Measurements from ENCODE around the gene FOXN3. TPM values are rescaled to one million over a fixed set of nuclear protein-coding genes. Genes with fewer than 3 reads are reported as not detected.

The FOXN3 gene
- total and polyA plus RNA-seq, 2 donors (not counting 3 experiments of a cell fraction or from before 2014, with no cell fraction given) = 16.9 to 41.8 TPM

DNA sequence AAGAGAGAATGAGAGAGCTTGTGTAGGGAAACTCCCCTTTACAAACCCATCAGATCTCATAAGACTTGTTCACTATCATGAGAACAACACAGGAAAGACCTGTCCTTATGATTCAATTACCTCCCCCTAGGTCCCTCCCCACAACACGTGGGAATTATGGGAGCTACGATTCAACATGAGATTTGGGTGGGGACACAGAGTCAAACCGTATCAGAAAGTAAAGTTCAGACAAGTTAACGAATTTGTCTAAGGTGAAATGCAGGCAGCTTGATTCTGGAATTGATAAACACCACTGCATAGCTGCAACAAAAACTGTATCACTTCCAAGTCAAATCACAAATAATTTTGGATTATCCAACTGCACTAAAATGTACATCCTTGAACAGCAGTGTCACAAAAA lies 47.4 kb downstream of the FOXN3 start:
- H3K27me3 ChIP-seq (ENCODE audit: control insufficient read depth in 2 of 2, insufficient read depth in 2 of 2, low read length in 2 of 2) = no peaks in the 10 kb centered on the region
- FAIRE-seq (no peak), DNase-seq (ENCODE audit: low read depth, low spot score) (no peak)
- no peaks in the 10 kb centered on the region for H4K20me1 ChIP-seq (replicated peaks; ENCODE audit: control insufficient read depth, extremely low read depth, insufficient read depth, low read length)
- ChIA-PET POLR2A (no interaction called here), CTCF (interaction anchor here (0.6 to 1.6 kb wide), 2 partner anchors 8 to 144 kb away, joined by 3 to 4 read pairs; no protein-coding TSS in a partner anchor)
- H3K4me1 ChIP-seq (ENCODE audit: control insufficient read depth, extremely low read depth, insufficient read depth, low read length) = no peaks in the 10 kb centered on the region
- no peak overlapping the region for H3K4me3 ChIP-seq (replicated peaks in 1 of 3; ENCODE audit: insufficient read depth in 1 of 3, low read depth in 1 of 3, low read length in 3 of 3)
- H3K4me2 ChIP-seq (ENCODE audit: insufficient read depth, low read length) = no peak overlapping the region
- TF ChIP-seq, protein P1, sequence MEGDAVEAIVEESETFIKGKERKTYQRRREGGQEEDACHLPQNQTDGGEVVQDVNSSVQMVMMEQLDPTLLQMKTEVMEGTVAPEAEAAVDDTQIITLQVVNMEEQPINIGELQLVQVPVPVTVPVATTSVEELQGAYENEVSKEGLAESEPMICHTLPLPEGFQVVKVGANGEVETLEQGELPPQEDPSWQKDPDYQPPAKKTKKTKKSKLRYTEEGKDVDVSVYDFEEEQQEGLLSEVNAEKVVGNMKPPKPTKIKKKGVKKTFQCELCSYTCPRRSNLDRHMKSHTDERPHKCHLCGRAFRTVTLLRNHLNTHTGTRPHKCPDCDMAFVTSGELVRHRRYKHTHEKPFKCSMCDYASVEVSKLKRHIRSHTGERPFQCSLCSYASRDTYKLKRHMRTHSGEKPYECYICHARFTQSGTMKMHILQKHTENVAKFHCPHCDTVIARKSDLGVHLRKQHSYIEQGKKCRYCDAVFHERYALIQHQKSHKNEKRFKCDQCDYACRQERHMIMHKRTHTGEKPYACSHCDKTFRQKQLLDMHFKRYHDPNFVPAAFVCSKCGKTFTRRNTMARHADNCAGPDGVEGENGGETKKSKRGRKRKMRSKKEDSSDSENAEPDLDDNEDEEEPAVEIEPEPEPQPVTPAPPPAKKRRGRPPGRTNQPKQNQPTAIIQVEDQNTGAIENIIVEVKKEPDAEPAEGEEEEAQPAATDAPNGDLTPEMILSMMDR (IDR thresholded peaks at IDR 0.05; ENCODE audit: extremely low read depth in 1 of 2, insufficient read depth in 1 of 2, low read depth in 1 of 2, low read length in 2 of 2) = no peak
- no peak for TF ChIP-seq MYC (IDR thresholded peaks at IDR 0.05; ENCODE audit: low read depth, low read length)
- H3K27ac ChIP-seq (ENCODE audit: insufficient read depth, low read depth, low read length) = no peak overlapping the region
- no peak overlapping the region for H3K9ac ChIP-seq (replicated peaks; ENCODE audit: extremely low read depth, insufficient read depth, low read length)
- no TSS peak for BruUV-seq (replicated peaks)
- no peaks in the 10 kb centered on the region for H3K9me1 ChIP-seq (replicated peaks; ENCODE audit: control insufficient read depth, extremely low read depth, insufficient read depth, low read length)
- no peaks in the 10 kb centered on the region for H3K36me3 ChIP-seq (ENCODE audit: control insufficient read depth in 2 of 2, extremely low read depth in 1 of 2, insufficient read depth in 2 of 2, low read length in 2 of 2)
- H3K79me2 ChIP-seq (ENCODE audit: control insufficient read depth, insufficient read depth, low read length) = no peaks in the 10 kb centered on the region
- dilution Hi-C loops (cut with MboI; ENCODE audit: extremely low pct_ligation_motif_present, low sequenced_read_pairs) (no loop called here), intact Hi-C loops (cut with micrococcal nuclease) (no loop called here)
- H2AFZ ChIP-seq (ENCODE audit: low read depth, low read length) = no peak overlapping the region
- H3K9me3 ChIP-seq (replicated peaks; ENCODE audit: control insufficient read depth, insufficient read depth, low read length) = no peaks in the 10 kb centered on the region

DNA sequence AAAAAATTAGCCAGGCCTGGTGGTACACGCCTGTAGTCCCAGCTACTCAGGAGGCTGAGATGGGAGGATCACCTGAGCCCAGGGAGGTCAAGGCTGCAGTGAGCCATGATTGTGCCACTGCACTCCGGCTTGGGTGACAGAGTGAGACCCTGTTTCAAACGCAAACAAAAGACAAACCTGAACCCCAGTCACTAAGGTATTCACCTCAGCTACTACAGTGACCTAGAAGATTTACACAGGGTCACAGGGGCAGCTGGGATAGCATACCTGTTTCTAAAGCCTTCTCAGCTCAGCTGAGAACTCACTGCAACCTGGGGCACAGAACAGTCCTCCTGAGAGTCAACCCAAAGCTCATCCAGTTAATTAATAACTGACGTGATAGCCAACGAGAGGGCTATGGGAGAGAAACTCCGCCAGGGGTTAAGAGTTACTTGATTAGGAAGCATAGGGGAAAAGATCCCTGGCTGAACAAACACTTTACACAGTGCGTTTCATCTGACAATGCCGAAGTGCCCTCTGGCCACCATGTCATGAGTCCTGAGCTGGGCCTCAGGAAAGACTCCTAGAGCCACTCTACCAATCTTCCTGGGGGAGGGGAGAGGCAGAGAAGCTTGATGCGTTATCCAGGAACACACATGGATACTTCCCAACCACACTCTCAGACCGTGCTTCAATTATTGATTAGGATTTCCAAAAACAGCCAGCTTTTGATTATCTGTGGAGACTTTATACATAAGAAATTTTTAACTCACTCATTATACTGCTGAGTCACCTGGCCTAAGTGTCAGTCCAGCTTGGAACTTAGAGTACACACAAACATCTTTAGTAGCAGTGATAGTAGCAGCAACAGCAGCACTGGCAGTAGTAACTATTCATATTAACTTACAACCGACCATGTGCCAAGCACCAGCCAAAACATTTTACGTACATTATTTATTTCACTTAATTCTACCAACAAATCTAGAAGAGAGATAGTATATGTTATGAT lies 48.2 kb downstream of the FOXN3 start:
- FAIRE-seq = no peak

More for the DNA sequence above, 48.2 kb downstream of the FOXN3 start:
- Histone ChIP-seq H2AFZ (ENCODE audit: low read depth, low read length) (no peak overlapping the region), H3K9me3 (replicated peaks; ENCODE audit: control insufficient read depth, insufficient read depth, low read length) (no peaks in the 10 kb centered on the region), H3K36me3 (ENCODE audit: control insufficient read depth in 2 of 2, extremely low read depth in 1 of 2, insufficient read depth in 2 of 2, low read length in 2 of 2) (no peaks in the 10 kb centered on the region), H3K79me2 (ENCODE audit: control insufficient read depth, insufficient read depth, low read length) (no peaks in the 10 kb centered on the region), H3K4me2 (ENCODE audit: insufficient read depth, low read length) (no peak overlapping the region), H3K4me3 (replicated peaks in 1 of 3; ENCODE audit: insufficient read depth in 1 of 3, low read depth in 1 of 3, low read length in 3 of 3) (no peak overlapping the region), H3K27me3 (ENCODE audit: control insufficient read depth in 2 of 2, insufficient read depth in 2 of 2, low read length in 2 of 2) (no peaks in the 10 kb centered on the region), H4K20me1 (replicated peaks; ENCODE audit: control insufficient read depth, extremely low read depth, insufficient read depth, low read length) (no peaks in the 10 kb centered on the region), H3K27ac (ENCODE audit: insufficient read depth, low read depth, low read length) (no peak overlapping the region), H3K9ac (replicated peaks; ENCODE audit: extremely low read depth, insufficient read depth, low read length) (no peak overlapping the region), H3K9me1 (replicated peaks; ENCODE audit: control insufficient read depth, extremely low read depth, insufficient read depth, low read length) (no peaks in the 10 kb centered on the region), H3K4me1 (ENCODE audit: control insufficient read depth, extremely low read depth, insufficient read depth, low read length) (no peaks in the 10 kb centered on the region)
- CTCF ChIA-PET = interaction anchor here (1.6 kb wide), 1 partner anchor 9 kb away, joined by 4 read pairs; no protein-coding TSS in a partner anchor
- no peak for DNase-seq (ENCODE audit: low read depth, low spot score)
- no TSS peak for BruUV-seq (replicated peaks)
- intact Hi-C loops (cut with micrococcal nuclease) = no loop called here
- TF ChIP-seq JUN (IDR thresholded peaks at IDR 0.05; ENCODE audit: borderline replicate concordance, insufficient read depth, insufficient read length, low read depth) = no peak
- no peak for TF ChIP-seq MYC (IDR thresholded peaks at IDR 0.05; ENCODE audit: low read depth, low read length)
- peak; percentile 6 for TF ChIP-seq FOS (IDR thresholded peaks at IDR 0.05; ENCODE audit: borderline replicate concordance, insufficient read depth, low read length)
- dilution Hi-C loops (cut with MboI; ENCODE audit: extremely low pct_ligation_motif_present, low sequenced_read_pairs) = no loop called here
- POLR2A ChIA-PET = no interaction called here
